H1 (cell line): Measurements from ENCODE around the gene KLHL3. TPM values are rescaled to one million over a fixed set of nuclear protein-coding genes. Genes with fewer than 3 reads are reported as not detected.

Experiments
- CTCF ChIA-PET: fragments of 300-600 bp; sonication (Branson Sonifier 250); formaldehyde crosslinking; loops from one replicate; lab custom pipeline; 2021; ENCODE audit not compliant: partially characterized antibody; lab: Charles Lee
- POLR2A ChIA-PET: fragments of 300-600 bp; sonication (Branson Sonifier 250); formaldehyde crosslinking; loops from one replicate; lab custom pipeline; 2021; ENCODE audit warnings: inconsistent platforms; ENCODE audit not compliant: partially characterized antibody; lab: Charles Lee
- DNase-seq, 2 experiments: peaks; one replicate each; pipeline versions ENCODE4 v3.0.0 to v3.0.0-alpha.2; 2010 to 2022; ENCODE audit warnings: low spot score in 2 of 2, low read depth in 1 of 2, mixed read lengths in 1 of 2
- FAIRE-seq: peaks from 2 replicates; lab custom pipeline; 2011; peaks lifted over from hg19 to GRCh38; lab: Jason Lieb, UNC
- H2AFZ ChIP-seq: 2 replicates; pipeline ENCODE4 v1.8.1; 2012; ENCODE audit warnings: low read length, inconsistent platforms
- H2AK5ac ChIP-seq: 2 replicates; pipeline ENCODE4 v1.6.1; 2013; ENCODE audit warnings: low read depth, low read length
- H2BK120ac ChIP-seq: replicated peaks from 2 replicates; pipeline ENCODE3; 2013; ENCODE audit warnings: low read depth, low read length, inconsistent platforms
- H2BK12ac ChIP-seq: 2 replicates; pipeline ENCODE4 v1.6.1; 2013; ENCODE audit warnings: low read depth, low read length
- H2BK15ac ChIP-seq: 2 replicates; pipeline ENCODE4 v1.6.1; 2013; ENCODE audit warnings: low read length
- H2BK20ac ChIP-seq: 2 replicates; pipeline ENCODE4 v1.6.1; 2013; ENCODE audit warnings: low read length
- H2BK5ac ChIP-seq: 2 replicates; pipeline ENCODE4 v1.6.1; 2013; ENCODE audit warnings: low read depth, low read length
- H3K14ac ChIP-seq: 2 replicates; pipeline ENCODE4 v1.6.1; 2013; ENCODE audit warnings: inconsistent platforms; ENCODE audit not compliant: insufficient read length
- H3K18ac ChIP-seq: 2 replicates; pipeline ENCODE4 v1.6.1; 2013; ENCODE audit warnings: low read length; ENCODE audit errors: extremely low read depth
- H3K23ac ChIP-seq: 2 replicates; pipeline ENCODE4 v1.6.1; 2013; ENCODE audit warnings: inconsistent platforms; ENCODE audit not compliant: insufficient read length
- H3K23me2 ChIP-seq: 2 replicates; pipeline ENCODE4 v1.6.1; 2013; ENCODE audit warnings: low read depth, low read length
- H3K27ac ChIP-seq: 2 replicates; pipeline ENCODE4 v1.6.1; 2011; ENCODE audit warnings: low read depth, low read length, inconsistent platforms
- H3K27me3 ChIP-seq, 4 experiments: replicated peaks in 1 of 4; 1 replicate in 1 of 4; 2 replicates in 3 of 4; pipeline versions ENCODE4 v1.6.1 to v1.8.1; 2011 to 2013; ENCODE audit warnings: low read length in 3 of 4, mild to moderate bottlenecking in 3 of 4, inconsistent platforms in 2 of 4, mixed read lengths in 2 of 4, moderate library complexity in 1 of 4; ENCODE audit not compliant: control insufficient read depth in 3 of 4, insufficient read depth in 3 of 4; ENCODE audit errors: extremely low read depth in 1 of 4
- H3K36me3 ChIP-seq, 4 experiments: 2 replicates each; pipeline versions ENCODE4 v1.6.1 to v1.8.1; 2011 to 2013; ENCODE audit warnings: mild to moderate bottlenecking in 4 of 4, low read length in 3 of 4, moderate library complexity in 2 of 4, control low read depth in 1 of 4, inconsistent platforms in 1 of 4; ENCODE audit not compliant: insufficient read depth in 4 of 4, control insufficient read depth in 2 of 4
- H3K4ac ChIP-seq: replicated peaks from 2 replicates; pipeline ENCODE3; 2013; ENCODE audit warnings: low read length, low read depth, mixed read lengths, inconsistent platforms; ENCODE audit not compliant: insufficient read length
- H3K4me1 ChIP-seq, 4 experiments: replicated peaks in 1 of 4; 1 replicate in 1 of 4; 2 replicates in 3 of 4; pipeline versions ENCODE4 v1.6.1 to v1.8.1; 2011 to 2013; ENCODE audit warnings: low read length in 3 of 4, inconsistent platforms in 2 of 4, mixed read lengths in 1 of 4; ENCODE audit not compliant: insufficient read depth in 4 of 4, control insufficient read depth in 3 of 4
- H3K4me2 ChIP-seq, 2 experiments: 2 replicates each; pipeline versions ENCODE4 v1.6.1 to v1.8.1; 2011 to 2013; ENCODE audit warnings: low read depth in 2 of 2, low read length in 2 of 2, control low read depth in 1 of 2, inconsistent platforms in 1 of 2, mild to moderate bottlenecking in 1 of 2; ENCODE audit not compliant: insufficient read depth in 1 of 2
- H3K4me3 ChIP-seq, 4 experiments: fragments of 200-600, 300-600 bp in 1 of 4; sonication (generic), shearing (Covaris generic), sonication (Bioruptor Twin) in 1 of 4; 2 replicates each; pipeline versions ENCODE4 v1.5.1 to v1.8.1; 2011 to 2016; ENCODE audit warnings: low read length in 4 of 4, low read depth in 3 of 4, control low read depth in 2 of 4, inconsistent platforms in 2 of 4, mild to moderate bottlenecking in 2 of 4, mixed read lengths in 1 of 4, moderate library complexity in 1 of 4; ENCODE audit not compliant: insufficient read depth in 2 of 4; ENCODE audit errors: extremely low read depth in 1 of 4
- H3K56ac ChIP-seq: replicated peaks from 2 replicates; pipeline ENCODE3; 2013; ENCODE audit warnings: low read depth, mild to moderate bottlenecking, mixed read lengths, low read length, inconsistent platforms; ENCODE audit not compliant: insufficient read length
- H3K79me1 ChIP-seq: 2 replicates; pipeline ENCODE4 v1.6.1; 2013; ENCODE audit warnings: low read depth, low read length, control low read depth
- H3K79me2 ChIP-seq, 2 experiments: 2 replicates each; pipeline versions ENCODE4 v1.6.1 to v1.8.1; 2012 to 2013; ENCODE audit warnings: low read length in 2 of 2, mild to moderate bottlenecking in 2 of 2, inconsistent platforms in 1 of 2; ENCODE audit not compliant: insufficient read depth in 2 of 2, control insufficient read depth in 1 of 2
- H3K9ac ChIP-seq, 4 experiments: replicated peaks in 1 of 4; 1 replicate in 1 of 4; 2 replicates in 3 of 4; pipeline versions ENCODE4 v1.6.1 to v1.8.1; 2011 to 2013; ENCODE audit warnings: low read depth in 3 of 4, low read length in 3 of 4, control low read depth in 2 of 4, mild to moderate bottlenecking in 2 of 4, moderate library complexity in 2 of 4, inconsistent platforms in 1 of 4; ENCODE audit errors: extremely low read depth in 1 of 4
- H3K9me3 ChIP-seq, 2 experiments: 2 replicates each; pipeline versions ENCODE4 v1.6.1 to v1.8.1; 2012 to 2013; ENCODE audit warnings: mild to moderate bottlenecking in 2 of 2, moderate library complexity in 2 of 2, control low read depth in 1 of 2, inconsistent platforms in 1 of 2, low read depth in 1 of 2, low read length in 1 of 2, mixed read lengths in 1 of 2; ENCODE audit not compliant: insufficient read depth in 2 of 2
- H4K20me1 ChIP-seq, 2 experiments: replicated peaks in 1 of 2; 2 replicates each; pipeline versions ENCODE3 to v1.8.1; 2011 to 2013; ENCODE audit warnings: inconsistent platforms in 2 of 2, low read length in 2 of 2, mild to moderate bottlenecking in 1 of 2; ENCODE audit not compliant: insufficient read depth in 2 of 2, control insufficient read depth in 1 of 2
- H4K5ac ChIP-seq: 2 replicates; pipeline ENCODE4 v1.6.1; 2013; ENCODE audit warnings: low read length, low read depth, mixed read lengths, inconsistent platforms; ENCODE audit not compliant: insufficient read length
- H4K8ac ChIP-seq: 2 replicates; pipeline ENCODE4 v1.8.0; 2013; ENCODE audit warnings: mild to moderate bottlenecking, moderate library complexity, low read length, inconsistent platforms; ENCODE audit not compliant: insufficient read depth; ENCODE audit errors: extremely low read depth
- H4K91ac ChIP-seq: replicated peaks from 2 replicates; pipeline ENCODE3; 2013; ENCODE audit warnings: low read length, mixed read lengths, inconsistent platforms; ENCODE audit not compliant: insufficient read length
- CEBPB ChIP-seq: IDR thresholded peaks from 2 replicates; pipeline ENCODE4 v1.6.1; 2012; ENCODE audit warnings: low read depth, low read length
- CHD1 ChIP-seq: IDR thresholded peaks from 2 replicates; pipeline ENCODE4 v1.6.1; 2012; ENCODE audit warnings: low read depth, low read length, improper control_type of control experiment
- CTBP2 ChIP-seq: IDR thresholded peaks from 2 replicates; pipeline ENCODE4 v1.7.0; 2011; ENCODE audit warnings: borderline replicate concordance, mild to moderate bottlenecking, moderate library complexity, mixed read lengths, low read length; ENCODE audit not compliant: insufficient read depth, insufficient read length
- HDAC2 ChIP-seq, 2 experiments: fragments of 300-600 bp in 1 of 2; sonication (generic) in 1 of 2; IDR thresholded peaks; 2 replicates each; pipeline ENCODE4 v1.6.1; 2011 to 2012; ENCODE audit warnings: low read depth in 2 of 2, low read length in 2 of 2, mild to moderate bottlenecking in 2 of 2, moderate library complexity in 2 of 2, borderline replicate concordance in 1 of 2, inconsistent platforms in 1 of 2
- NANOG ChIP-seq: IDR thresholded peaks from 2 replicates; pipeline ENCODE4 v1.6.1; 2011; ENCODE audit warnings: low read length, low read depth, mild to moderate bottlenecking, inconsistent platforms; ENCODE audit not compliant: insufficient read depth, poor library complexity, severe bottlenecking
- NRF1 ChIP-seq: IDR thresholded peaks from 2 replicates; pipeline ENCODE4 v1.6.1; 2011; ENCODE audit warnings: mild to moderate bottlenecking, low read depth, low read length, improper control_type of control experiment
- TCF12 ChIP-seq: IDR thresholded peaks from 2 replicates; pipeline ENCODE4 v1.6.1; 2011; ENCODE audit warnings: low read depth, mild to moderate bottlenecking, low read length
- WGBS, 2 experiments: shearing (Covaris generic) in 1 of 2; methylation state at CpG; one replicate each; pipeline versions ENCODE4 v1.1.6 to v1.1.7; 2013 to 2015; ENCODE audit warnings: low lambda C conversion rate in 2 of 2, mixed read lengths in 2 of 2, inconsistent platforms in 1 of 2, low coverage in 1 of 2, missing lambda C conversion rate in 1 of 2; ENCODE audit not compliant: insufficient replicate concordance in 2 of 2, insufficient coverage in 1 of 2, insufficient read length in 1 of 2; ENCODE audit errors: extremely low coverage in 1 of 2, missing lambda C conversion rate in 1 of 2; 5-methylcytosine and 5-hydroxymethylcytosine counted together
- polyA plus RNA-seq, 7 experiments: library from polyadenylated mRNA; depleted of rRNA in 3 of 7; stranded (reverse) in 5 of 7; unstranded in 2 of 7; fragments of >200 nt in 5 of 7; fragments of 200-250 nt in 2 of 7; gene quantifications; 1 replicate in 5 of 7; 2 replicates in 1 of 7; 4 replicates in 1 of 7; pipeline versions ENCODE4 v1.2.1 to v1.2.3, GENCODE V29; 2011 to 2013; ENCODE audit warnings: missing spikeins in 2 of 7, mixed read lengths in 2 of 7
- total RNA-seq: library from RNA; stranded (reverse); fragmentation: NEBNext Ultra II Directional; extraction: Animal tissue kit (Norgen Biotek cat#: 25700); gene quantifications from 2 replicates; pipeline ENCODE4 v1.2.1, GENCODE V29; 2021

Gene KLHL3
- total and polyA plus RNA-seq, 2 of the 8 experiments (the other 6 are each of a cell fraction or from before 2014, with no cell fraction given), result 7.4 to 13.7 TPM

DNA sequence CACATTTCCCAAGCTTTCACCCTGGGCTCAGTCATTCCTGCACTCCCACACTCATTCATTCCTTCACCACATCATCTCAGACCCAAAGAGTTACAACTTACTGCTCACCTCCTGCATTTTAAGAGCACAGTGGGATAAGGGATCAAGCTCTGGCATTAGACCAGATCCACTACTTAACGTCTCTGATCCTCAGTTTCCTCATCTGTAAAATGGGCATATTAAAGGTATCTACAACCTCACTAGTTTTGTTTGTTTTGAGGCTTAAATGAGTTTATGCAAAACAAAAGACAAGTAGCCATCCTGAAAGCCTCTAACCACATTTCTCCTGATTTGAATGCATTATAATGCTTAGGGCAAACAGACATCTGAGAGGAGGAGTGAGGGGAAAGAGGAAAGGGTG, 77.6 kb downstream of the KLHL3 start:
- Histone ChIP-seq H2BK15ac (no peak overlapping the region), H2AFZ (no peak overlapping the region), H3K27ac (no peak overlapping the region), H4K91ac (no peak overlapping the region), H4K5ac (no peak overlapping the region), H4K20me1 (no peaks in the 10 kb centered on the region), H3K36me3 (peaks cover 0 to 3% (median 0%) of the 10 kb centered on the region in 4 experiments; a peak in 1 of 8 replicates), H2BK120ac (no peak overlapping the region), H2BK12ac (no peak overlapping the region), H3K9ac (no peak overlapping the region), H3K27me3 (no peaks in the 10 kb centered on the region), H3K4me2 (no peak overlapping the region), H3K56ac (no peak overlapping the region), H3K9me3 (no peaks in the 10 kb centered on the region), H3K79me2 (no peaks in the 10 kb centered on the region), H2AK5ac (no peak overlapping the region), H4K8ac (no peak overlapping the region), H2BK20ac (no peak overlapping the region), H3K14ac (no peak overlapping the region), H3K4me3 (no peak overlapping the region), H3K4me1 (peaks cover 0 to 3% (median 0%) of the 10 kb centered on the region in 4 experiments; a peak in 1 of 7 replicates), H3K23ac (no peak overlapping the region), H3K23me2 (no peaks in the 10 kb centered on the region)
- POLR2A ChIA-PET, result no interaction called here
- TF ChIP-seq NRF1 (no peak), HDAC2 (IDR thresholded peaks at IDR 0.05; ENCODE audit: borderline replicate concordance in 1 of 2, low read depth in 2 of 2, low read length in 2 of 2) (no peak), NANOG (no peak), CHD1 (no peak), CEBPB (no peak), TCF12 (no peak), CTBP2 (no peak)
- TF ChIP-seq, all 59 proteins: peak for 0
- WGBS, 2 experiments, result 78% methylated on average over 1 of the region's 1 CpG; no CpG with 5 or more reads in 1 of the 2 experiments
- Histone ChIP-seq H3K4ac (no peak overlapping the region), H3K18ac (no peak overlapping the region), H2BK5ac (no peak overlapping the region), H3K79me1 (no peaks in the 10 kb centered on the region)
- CTCF ChIA-PET, result interaction anchor here (0.6 to 6.3 kb wide), 12 partner anchors 9 to 96 kb away, joined by 3 to 103 read pairs (median 5); partner anchors contain the start of genes HNRNPA0 and KLHL3
- no peak for DNase-seq
- no peak for FAIRE-seq
